SKM-1 treated with dmso at 0.1 percent for 144 hours (cell line): ENCODE data around the gene RPS27.
A peak's percentile ranks its signal among the peaks of the same experiment; 100 is the strongest.

ENCODE experiments used
- DNase-seq: peaks from one replicate; lab custom pipeline; 2025; ENCODE audit not compliant: unreplicated experiment; lab: John Stamatoyannopoulos, UW

The RPS27 gene

GRCh38 chr1:153990468-153991150 is at the start of gene RPS27:
Gene RPS27 (plus strand): TSS chr1:153990762. CDS start chr1:153990797, 35 bp downstream.
- peak; percentile 100 for DNase-seq

DNA sequence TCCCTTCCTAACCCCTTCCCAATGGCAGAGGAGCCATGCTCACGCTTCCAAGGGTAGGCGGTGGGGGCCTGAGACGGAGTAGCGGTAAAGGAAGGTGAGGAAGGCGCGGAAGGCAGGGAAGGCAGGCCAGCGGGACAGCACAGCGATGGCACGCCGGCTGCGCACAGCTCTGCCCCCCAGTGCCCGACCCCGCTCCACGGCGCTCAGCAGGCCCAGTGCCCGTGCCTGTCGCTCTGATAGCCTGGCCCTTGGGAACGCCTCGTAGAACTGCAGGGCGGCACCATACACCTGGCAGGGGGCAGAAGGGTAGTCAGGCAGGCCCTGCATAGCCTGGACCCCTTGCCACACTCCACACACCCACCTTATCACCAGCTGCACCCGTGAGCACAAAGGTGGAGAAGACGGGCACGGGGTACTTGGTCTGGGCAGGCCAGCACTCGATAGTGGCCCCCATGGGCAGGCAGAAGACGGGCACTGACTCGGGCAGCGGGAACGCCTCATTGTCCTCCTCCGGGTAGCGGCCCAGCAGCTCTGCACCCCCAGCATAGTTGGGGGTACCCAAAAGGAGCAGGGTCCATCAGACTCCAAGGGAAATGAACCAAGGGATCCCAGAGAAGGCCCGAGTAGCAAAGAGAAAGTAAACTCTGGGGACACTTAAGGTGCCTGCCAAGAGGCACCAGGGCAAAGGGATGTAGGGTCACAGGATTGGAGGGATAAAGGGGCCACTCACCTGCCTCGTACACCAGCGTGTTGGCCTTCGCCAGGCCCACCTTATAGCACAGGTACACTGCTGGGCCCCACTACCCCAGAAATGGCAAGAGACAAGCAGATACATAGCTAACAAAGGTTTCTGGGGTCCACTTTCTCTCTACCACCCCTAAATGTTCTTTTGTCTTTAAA is 48.5 kb upstream of the RPS27 start:
- DNase-seq = no peak

- no peak for DNase-seq
These were observed 47.6 kb upstream of the RPS27 start for GRCh38 chr1:153942766-153943549.

DNA sequence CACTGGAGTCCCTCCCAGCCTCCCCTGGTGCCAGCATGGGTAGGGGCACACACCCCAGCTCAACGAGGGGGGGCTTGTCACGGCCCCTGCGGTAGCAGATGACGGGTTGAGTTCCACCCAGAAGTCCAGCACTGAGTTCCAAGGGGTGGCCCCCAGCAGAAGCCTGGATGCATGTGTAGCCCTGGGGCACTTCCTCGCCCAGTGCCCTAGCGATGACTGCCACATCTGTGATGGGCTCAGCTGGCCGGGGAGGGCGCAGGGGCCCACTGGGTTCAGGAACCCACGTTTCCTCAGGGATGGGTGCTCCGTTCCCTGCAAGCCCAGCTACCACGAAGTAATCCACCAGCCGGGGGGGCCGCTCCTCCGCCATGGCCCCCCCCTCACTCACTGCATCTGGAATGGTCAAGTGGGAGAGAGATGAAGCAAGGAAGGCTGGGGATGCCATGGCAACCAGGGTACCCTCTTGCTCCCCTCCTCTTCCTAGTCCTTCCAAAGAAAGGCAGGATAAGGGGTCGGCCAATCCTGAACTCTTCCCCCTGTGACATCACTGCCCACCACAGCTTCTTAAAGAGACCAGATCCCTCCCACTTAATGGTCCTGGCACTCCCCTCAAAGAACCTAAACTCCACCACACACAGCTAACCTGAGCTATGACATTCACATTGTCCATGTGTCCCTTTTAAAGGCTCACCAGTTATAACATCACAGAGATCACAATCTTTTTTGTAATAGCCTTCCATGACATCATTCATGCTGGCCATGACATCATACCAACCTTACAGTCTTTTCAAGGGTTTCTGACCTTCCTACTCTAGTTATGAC is 46.3 kb upstream of the RPS27 start:
- DNase-seq = peak; percentile 24

GRCh38 chr1:153944827-153945117 is 45.8 kb upstream of the RPS27 start:
- no peak for DNase-seq

DNA sequence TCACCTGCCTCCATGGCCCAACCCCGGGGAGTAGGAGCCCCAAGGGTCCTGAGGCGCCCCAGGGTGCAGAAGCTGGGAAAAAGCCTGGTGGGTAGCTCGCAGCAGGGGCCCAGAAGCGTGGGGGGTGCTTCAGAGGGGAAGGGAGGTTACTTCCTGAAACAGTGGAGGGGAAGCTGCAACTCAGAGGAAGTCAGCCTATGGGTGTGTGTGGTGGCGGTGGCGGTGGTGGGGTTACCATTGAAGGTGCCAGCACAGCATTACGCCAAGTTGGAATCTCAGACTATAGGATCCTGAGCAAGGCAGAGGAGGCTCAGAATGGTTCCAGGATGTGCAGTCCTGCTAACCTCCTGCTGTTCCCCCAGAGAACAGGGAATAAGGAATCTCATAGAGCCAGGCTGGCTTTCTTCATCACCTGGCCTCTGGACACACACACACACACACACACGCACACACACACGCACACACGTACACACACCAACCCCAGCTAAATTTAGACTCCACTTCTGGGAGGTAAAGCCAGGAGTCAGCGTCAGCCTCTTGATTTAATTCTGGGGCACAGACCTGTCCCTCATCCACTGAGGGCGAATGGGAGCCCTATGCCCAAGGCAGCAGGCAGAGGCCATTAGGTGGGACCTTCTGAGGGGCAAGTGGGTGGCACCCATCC is 45.3 kb upstream of the RPS27 start:
- DNase-seq = peak; percentile 97

DNA sequence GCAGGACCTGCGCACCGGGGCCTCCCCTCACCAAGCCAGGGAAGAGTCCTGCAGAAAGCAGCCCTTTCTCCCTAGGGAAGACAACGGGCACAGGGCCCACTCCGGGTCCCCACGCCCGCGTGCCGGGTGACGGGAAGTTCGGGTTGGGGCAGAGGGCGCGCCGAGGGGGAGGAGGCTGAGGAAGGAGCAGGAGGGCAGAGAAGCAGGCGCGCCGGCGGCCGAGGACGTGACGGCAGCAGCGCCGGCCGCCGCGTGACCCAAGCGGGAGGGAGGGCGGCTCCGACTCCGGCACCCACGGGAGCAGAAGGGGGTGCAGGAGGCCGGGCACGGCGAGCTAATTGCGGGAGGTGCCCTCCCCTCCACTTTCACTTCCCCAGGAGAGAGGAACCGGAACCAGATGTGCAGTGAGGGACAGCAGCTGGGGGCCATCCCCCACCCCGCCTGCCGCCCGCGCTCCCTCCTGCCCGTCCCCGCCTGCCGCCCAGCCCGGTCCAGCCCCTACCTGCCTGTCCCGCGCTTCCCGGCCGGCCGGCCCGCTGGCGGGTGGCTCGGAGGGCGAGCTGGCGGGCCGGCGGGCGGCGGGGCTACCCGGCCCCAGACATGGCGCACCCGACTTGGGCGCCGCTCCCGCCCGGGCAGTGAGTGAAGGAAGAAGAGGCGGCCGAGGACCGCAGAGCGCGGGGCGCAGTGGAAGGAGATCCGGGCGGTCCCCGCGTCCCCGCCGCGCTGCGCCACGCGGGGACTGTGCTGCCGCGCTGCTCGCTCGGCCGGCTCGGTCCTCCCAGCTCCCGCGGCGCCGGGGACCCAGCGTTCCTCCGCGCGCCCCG is 44.6 kb upstream of the RPS27 start:
- peak; percentile 99 for DNase-seq

- DNase-seq = peak; percentile 97
These were observed 43.8 kb upstream of the RPS27 start, which contains the start of gene DENND4B for GRCh38 chr1:153946622-153947241. Gene DENND4B (minus strand): TSS chr1:153946718. CDS start chr1:153944374, 2,344 bp downstream.

- no peak for DNase-seq
These were observed 39.4 kb upstream of the RPS27 start for GRCh38 chr1:153951183-153951582.

GRCh38 chr1:153951801-153952200 is 38.8 kb upstream of the RPS27 start:
- no peak for DNase-seq

DNA sequence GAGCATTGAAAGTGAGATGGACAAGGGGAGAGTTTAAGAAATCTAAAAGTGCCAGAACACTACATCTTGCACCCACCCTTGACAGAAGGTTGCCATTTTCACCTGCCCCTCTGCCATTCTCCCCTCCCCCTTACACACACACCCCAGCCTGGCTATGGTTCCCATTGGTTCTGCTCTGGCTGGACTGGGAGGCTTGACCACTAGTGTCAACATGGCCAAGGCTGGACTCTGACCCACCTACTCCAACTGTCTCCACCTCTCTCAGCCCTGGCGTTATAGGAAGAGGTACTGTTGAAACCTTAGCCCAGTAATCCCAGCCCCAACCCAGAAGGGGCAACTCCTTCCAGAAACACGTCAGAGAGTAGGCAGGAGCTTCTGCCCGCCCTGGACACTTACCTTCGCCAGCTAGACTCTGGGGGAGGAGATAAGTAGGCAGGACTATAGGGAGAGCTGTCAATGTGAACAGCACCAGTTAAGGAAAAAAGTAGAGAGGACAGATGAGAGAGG is 36.6 kb upstream of the RPS27 start:
- DNase-seq = no peak

DNA sequence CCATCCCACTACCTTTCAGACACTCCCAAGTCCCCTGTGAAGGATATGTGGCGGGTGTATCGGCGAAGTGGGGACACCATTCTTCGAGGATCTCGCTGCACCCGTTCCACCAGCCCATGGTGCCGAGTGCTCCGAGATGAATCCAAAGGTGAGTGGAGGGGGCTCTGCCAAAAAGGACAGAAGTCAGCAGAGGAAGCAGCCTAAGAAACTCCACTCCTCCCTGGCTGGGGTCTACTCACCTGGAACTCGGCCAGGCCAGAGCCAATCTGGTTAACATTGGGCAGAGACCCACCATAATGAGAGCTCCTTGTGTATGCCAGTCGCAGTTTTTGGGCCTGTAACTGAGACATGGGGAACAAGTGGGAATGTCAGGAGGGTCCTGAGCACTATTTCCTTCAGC is 35.7 kb upstream of the RPS27 start:
- no peak for DNase-seq

GRCh38 chr1:153956997-153957715 is 33.4 kb upstream of the RPS27 start:
- DNase-seq = no peak

GRCh38 chr1:153957744-153958110 is 32.8 kb upstream of the RPS27 start:
- no peak for DNase-seq

- peak; percentile 100 for DNase-seq
These were observed 32.2 kb upstream of the RPS27 start, which contains the start of gene CRTC2 for GRCh38 chr1:153958111-153958960. Gene CRTC2 (minus strand): TSS chr1:153958612. CDS start chr1:153958497, 115 bp downstream.

DNA sequence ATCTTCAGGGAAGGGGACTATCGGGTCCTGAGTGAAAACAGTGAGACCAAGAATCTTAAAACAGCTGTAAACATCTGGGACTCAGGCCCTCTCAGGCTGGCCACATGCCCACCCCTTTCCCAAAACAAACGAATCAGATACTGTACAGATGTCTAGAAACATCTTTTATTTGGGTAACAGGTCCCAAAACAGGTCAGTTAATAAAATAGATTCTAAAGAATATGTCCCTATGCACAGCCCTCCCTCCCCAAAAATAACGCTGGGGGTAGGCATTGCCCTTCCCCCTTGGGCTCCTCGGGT is 31.7 kb upstream of the RPS27 start:
- DNase-seq = no peak

DNA sequence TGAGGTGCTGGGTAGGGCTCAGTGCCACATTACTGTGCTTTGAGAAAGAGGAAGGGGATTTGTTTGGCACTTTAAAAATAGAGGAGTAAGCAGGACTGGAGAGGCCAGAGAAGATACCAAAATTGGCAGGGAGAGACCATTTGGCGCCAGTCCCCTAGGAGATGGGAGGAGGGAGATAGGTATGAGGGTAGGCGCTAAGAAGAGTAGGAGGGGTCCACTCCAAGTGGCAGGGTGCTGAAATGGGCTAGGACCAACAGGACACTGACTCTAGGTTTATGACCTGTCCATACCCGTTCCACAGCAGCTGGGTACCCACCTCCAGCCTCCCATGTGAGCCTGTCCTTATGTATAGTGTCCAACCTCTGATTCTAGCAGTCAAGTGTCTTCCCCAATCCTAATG is 31.1 kb upstream of the RPS27 start:
- no peak for DNase-seq
